ENCODE data around the gene SH3RF3.
A peak's percentile ranks its signal among the peaks of the same experiment; 100 is the strongest.

Gene SH3RF3

DNA sequence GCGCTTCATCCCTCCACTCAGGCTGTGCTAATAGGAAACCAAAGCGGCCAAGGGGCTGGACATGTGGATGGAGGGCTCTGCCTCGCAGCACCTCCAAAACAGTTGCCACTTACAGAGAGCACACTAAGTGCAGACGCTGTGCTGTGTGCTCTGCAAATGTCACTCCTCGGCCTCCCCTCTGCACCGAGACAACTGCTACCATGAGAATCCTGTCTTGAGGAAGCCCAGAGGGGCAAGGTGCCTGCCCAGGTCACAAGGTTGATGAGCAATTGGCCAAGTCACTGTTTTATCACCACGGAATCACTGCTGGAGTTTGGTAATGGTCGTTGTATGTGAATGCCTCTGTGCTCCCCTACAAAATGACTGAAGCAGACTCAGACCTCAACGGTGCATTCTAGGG is 352.6 kb downstream of the SH3RF3 start:
- H3K27ac ChIP-seq: peak overlapping the region; percentile 83
- peak overlapping the region; percentile 62; the same call in 1 of the 2 replicates for H3K9ac ChIP-seq
- H3K27me3 ChIP-seq: no peaks in the 10 kb centered on the region
- peak overlapping the region; percentile 29; the same call in 1 of the 2 replicates for H3K4me3 ChIP-seq
- peaks cover 97% of the 10 kb centered on the region for H3K4me1 ChIP-seq
- no peak for TF ChIP-seq Cebpa-rat (IDR thresholded peaks at IDR 0.05)
- no peaks in the 10 kb centered on the region for H4K20me1 ChIP-seq
- H3K4me2 ChIP-seq: peak overlapping the region; percentile 93
- H3K9me3 ChIP-seq: no peaks in the 10 kb centered on the region
- no peaks in the 10 kb centered on the region for H3K36me3 ChIP-seq

- Histone ChIP-seq H3K27me3 (no peaks in the 10 kb centered on the region), H3K4me3 (no peak overlapping the region), H3K9me3 (no peaks in the 10 kb centered on the region), H3K4me1 (peaks cover 97% of the 10 kb centered on the region), H3K27ac (peak overlapping the region; percentile 83), H3K9ac (peak overlapping the region; percentile 62), H3K36me3 (no peaks in the 10 kb centered on the region), H4K20me1 (no peaks in the 10 kb centered on the region), H3K4me2 (peak overlapping the region; percentile 93)
- no peak for TF ChIP-seq Cebpa-rat (IDR thresholded peaks at IDR 0.05)
Measured at GRCh38 chr2:109482361-109482861, 353.4 kb downstream of the SH3RF3 start.

DNA sequence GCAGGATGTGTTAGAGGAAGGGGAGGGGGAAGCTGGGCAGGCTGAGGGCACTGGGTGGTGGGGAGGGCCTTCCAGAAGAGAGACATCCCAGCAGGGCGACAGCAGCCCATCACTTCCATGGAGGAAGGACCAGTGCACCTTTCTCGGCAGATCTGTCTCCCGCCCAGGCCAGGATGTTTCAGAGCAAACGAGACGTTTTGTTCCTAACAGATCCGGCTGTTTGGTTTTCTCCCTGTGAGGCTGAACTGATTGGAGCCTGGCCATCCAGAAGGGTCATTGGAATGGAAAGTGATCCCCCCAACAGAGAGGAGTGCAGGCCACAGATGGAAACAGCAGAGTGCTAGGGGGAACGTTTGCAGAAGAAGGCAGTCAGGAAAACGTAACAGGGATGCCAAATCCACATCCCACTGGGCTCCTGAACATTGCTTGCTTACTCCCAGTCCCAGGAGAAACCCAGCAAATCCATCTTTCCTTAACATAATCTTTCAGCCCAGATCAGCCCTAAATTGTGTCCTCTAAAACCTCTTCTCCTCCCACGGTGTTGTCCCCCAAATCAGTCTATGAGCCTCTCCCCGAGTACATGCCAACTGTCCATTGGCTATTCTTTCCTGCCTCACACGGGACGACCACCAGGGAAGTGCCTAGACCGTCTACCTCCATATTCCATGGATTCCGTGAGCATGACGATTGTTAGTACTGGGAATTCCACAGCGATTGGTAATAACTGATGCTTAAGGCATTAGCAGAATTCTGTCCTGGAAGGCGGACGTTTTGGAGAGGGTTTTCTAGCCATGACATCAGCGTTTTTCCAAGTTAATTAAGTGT is 357.9 kb downstream of the SH3RF3 start:
- Histone ChIP-seq H3K9ac (no peak overlapping the region), H3K36me3 (peaks cover 25% of the 10 kb centered on the region), H3K4me1 (peaks cover 71% of the 10 kb centered on the region), H3K4me2 (peak overlapping the region; percentile 55), H3K9me3 (no peaks in the 10 kb centered on the region), H3K4me3 (no peak overlapping the region), H4K20me1 (no peaks in the 10 kb centered on the region), H3K27ac (peak overlapping the region; percentile 16; the same call in 1 of the 2 replicates), H3K27me3 (no peaks in the 10 kb centered on the region)
- TF ChIP-seq Cebpa-rat (IDR thresholded peaks at IDR 0.05): no peak

DNA sequence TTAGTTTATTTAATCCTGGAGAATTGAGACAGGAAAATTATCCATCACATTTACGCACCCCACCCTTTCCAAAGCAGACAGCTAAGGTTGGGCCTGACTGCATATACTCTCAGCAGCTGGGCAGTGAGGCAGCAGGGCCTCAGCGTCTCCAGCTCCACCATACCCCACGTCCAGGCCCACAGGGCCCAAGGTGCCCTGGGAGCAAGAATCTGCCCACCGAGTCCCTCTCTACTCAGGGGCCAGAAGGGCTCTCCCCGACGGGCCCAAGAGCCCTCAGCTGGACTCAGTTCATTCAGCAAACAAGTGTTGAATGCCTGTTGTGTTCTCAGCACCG is 358.5 kb downstream of the SH3RF3 start:
- Histone ChIP-seq H3K27me3 (no peaks in the 10 kb centered on the region), H3K36me3 (peaks cover 31% of the 10 kb centered on the region), H3K4me1 (peaks cover 65% of the 10 kb centered on the region), H3K4me2 (peak overlapping the region; percentile 55; the same call in 1 of the 2 replicates), H3K9me3 (no peaks in the 10 kb centered on the region), H4K20me1 (no peaks in the 10 kb centered on the region), H3K9ac (no peak overlapping the region), H3K27ac (peak overlapping the region; percentile 44; the same call in 1 of the 2 replicates), H3K4me3 (no peak overlapping the region)
- TF ChIP-seq Cebpa-rat (IDR thresholded peaks at IDR 0.05): no peak

- TF ChIP-seq Cebpa-rat (IDR thresholded peaks at IDR 0.05): no peak
- Histone ChIP-seq H3K9me3 (no peaks in the 10 kb centered on the region), H3K4me2 (peak overlapping the region; percentile 55), H4K20me1 (no peaks in the 10 kb centered on the region), H3K27ac (peak overlapping the region; percentile 44), H3K4me1 (peaks cover 59% of the 10 kb centered on the region), H3K4me3 (no peak overlapping the region), H3K27me3 (no peaks in the 10 kb centered on the region), H3K9ac (peak overlapping the region; percentile 23; the same call in 1 of the 2 replicates), H3K36me3 (peaks cover 37% of the 10 kb centered on the region)
Measured at GRCh38 chr2:109487871-109488655, 359.1 kb downstream of the SH3RF3 start.

DNA sequence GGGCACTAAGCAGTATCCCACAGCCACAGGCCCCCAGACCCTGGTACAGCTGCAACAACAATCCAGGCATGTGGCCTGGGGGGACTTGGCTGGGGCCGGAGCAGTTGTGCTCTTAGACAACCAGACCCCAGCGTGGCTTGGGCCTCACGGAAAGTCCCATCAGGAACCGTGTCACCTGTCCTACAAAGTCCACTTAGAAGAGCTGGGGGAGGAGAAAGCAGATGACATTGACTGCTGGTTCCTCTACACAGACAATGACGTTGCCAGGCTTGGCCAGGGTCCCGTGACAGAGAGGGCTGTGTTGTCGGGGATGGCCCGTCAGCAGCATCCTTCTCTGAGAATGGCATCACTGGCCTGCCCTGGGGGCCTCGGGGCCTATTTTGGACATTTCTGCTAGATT is 360.3 kb downstream of the SH3RF3 start:
- TF ChIP-seq Cebpa-rat (IDR thresholded peaks at IDR 0.05): no peak
- Histone ChIP-seq H3K9me3 (no peaks in the 10 kb centered on the region), H3K4me1 (peaks cover 47% of the 10 kb centered on the region), H3K4me2 (no peak overlapping the region), H4K20me1 (no peaks in the 10 kb centered on the region), H3K4me3 (no peak overlapping the region), H3K9ac (no peak overlapping the region), H3K27me3 (no peaks in the 10 kb centered on the region), H3K36me3 (peaks cover 46% of the 10 kb centered on the region), H3K27ac (peak overlapping the region; percentile 44; the same call in 1 of the 2 replicates)

GRCh38 chr2:109493176-109493935 is 364.4 kb downstream of the SH3RF3 start:
- no peaks in the 10 kb centered on the region for H3K27me3 ChIP-seq
- no peak overlapping the region for H3K9ac ChIP-seq
- H3K4me2 ChIP-seq: no peak overlapping the region
- no peak overlapping the region for H3K27ac ChIP-seq
- H3K4me1 ChIP-seq: peaks cover 30% of the 10 kb centered on the region
- no peak for TF ChIP-seq Cebpa-rat (IDR thresholded peaks at IDR 0.05)
- H3K4me3 ChIP-seq: no peak overlapping the region
- no peaks in the 10 kb centered on the region for H4K20me1 ChIP-seq
- H3K9me3 ChIP-seq: peaks cover 10% of the 10 kb centered on the region; the same call in 1 of the 2 replicates
- peaks cover 66% of the 10 kb centered on the region for H3K36me3 ChIP-seq

DNA sequence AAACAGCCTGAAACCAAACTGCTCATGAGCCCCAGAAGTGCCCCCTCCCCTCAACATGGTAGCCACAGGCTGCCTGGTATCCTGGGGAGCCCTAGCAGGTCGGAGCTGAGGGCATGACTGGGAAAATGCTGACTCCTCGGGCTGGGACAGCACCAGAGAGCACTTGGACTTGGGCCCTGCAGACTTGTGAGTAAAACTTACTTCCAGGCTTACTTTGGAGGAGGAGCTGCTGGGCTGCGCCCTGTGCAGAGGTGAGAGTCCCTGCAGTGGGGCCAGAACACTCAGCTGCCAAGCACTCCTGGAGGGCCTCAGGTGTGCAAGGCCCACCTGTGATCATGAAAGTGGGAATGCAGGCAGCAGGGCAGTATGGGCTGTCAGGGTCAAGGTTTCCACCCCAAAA is 365.3 kb downstream of the SH3RF3 start:
- peaks cover 60% of the 10 kb centered on the region for H3K36me3 ChIP-seq
- H3K9me3 ChIP-seq: peaks cover 10% of the 10 kb centered on the region; the same call in 1 of the 2 replicates
- H3K9ac ChIP-seq: no peak overlapping the region
- H3K4me3 ChIP-seq: no peak overlapping the region
- no peak overlapping the region for H3K27ac ChIP-seq
- no peak overlapping the region for H3K4me2 ChIP-seq
- no peaks in the 10 kb centered on the region for H4K20me1 ChIP-seq
- peaks cover 30% of the 10 kb centered on the region for H3K4me1 ChIP-seq
- TF ChIP-seq Cebpa-rat (IDR thresholded peaks at IDR 0.05): no peak
- no peaks in the 10 kb centered on the region for H3K27me3 ChIP-seq

DNA sequence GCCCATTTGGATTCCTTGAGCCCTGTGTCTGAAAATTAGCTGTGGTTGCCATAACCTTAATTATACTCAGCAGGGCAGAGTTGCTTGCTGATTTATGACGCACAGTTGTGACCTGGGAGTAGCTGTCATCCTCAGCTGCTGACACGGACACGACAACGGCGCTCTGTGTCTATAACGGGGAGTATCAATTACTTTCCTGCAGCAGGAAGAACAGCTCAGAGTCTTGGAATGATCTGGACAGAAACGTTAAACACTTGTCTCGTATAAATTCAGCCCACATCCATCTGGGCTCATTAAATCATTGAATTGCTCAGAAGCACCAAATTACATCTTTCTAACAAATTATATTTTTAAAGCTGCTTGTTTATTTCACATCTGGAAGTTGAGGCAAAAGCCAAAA is 368.5 kb downstream of the SH3RF3 start:
- H3K4me2 ChIP-seq: peak overlapping the region; percentile 90
- H4K20me1 ChIP-seq: no peaks in the 10 kb centered on the region
- H3K4me3 ChIP-seq: no peak overlapping the region
- peak overlapping the region; percentile 79 for H3K27ac ChIP-seq
- H3K9ac ChIP-seq: peak overlapping the region; percentile 44
- no peaks in the 10 kb centered on the region for H3K27me3 ChIP-seq
- TF ChIP-seq Cebpa-rat (IDR thresholded peaks at IDR 0.05): no peak
- H3K4me1 ChIP-seq: peaks cover 59% of the 10 kb centered on the region
- peaks cover 42% of the 10 kb centered on the region for H3K36me3 ChIP-seq
- H3K9me3 ChIP-seq: peaks cover 10% of the 10 kb centered on the region; the same call in 1 of the 2 replicates

Data from BLaER1 (cell line).